ENCODE measurements around the gene GALNT7. TPM values are rescaled to one million over a fixed set of nuclear protein-coding genes. Genes with fewer than 3 reads are reported as not detected.

Gene GALNT7
- total RNA-seq, 4 donors from 2014 or later: 7.6 to 11.4 (median 9.5) TPM

GRCh38 chr4:173130687-173131086 is 37.9 kb upstream of the GALNT7 start:
- no peak for DNase-seq (ENCODE audit: low spot score)
- TF ChIP-seq CTCF (IDR thresholded peaks at IDR 0.05): no peak
- ATAC-seq (ENCODE audit: low FRiP score): no peak

GRCh38 chr4:173134426-173134825 is 34.2 kb upstream of the GALNT7 start:
- ATAC-seq (ENCODE audit: low FRiP score): no peak
- TF ChIP-seq CTCF (IDR thresholded peaks at IDR 0.05): no peak

GRCh38 chr4:173135241-173135847 is 33.3 kb upstream of the GALNT7 start:
- ATAC-seq (ENCODE audit: low FRiP score) (no peak), DNase-seq (ENCODE audit: low spot score) (no peak)
- no peak for TF ChIP-seq CTCF (IDR thresholded peaks at IDR 0.05)

More at GRCh38 chr4:173134426-173134825, 34.2 kb upstream of the GALNT7 start:
- DNase-seq (ENCODE audit: low spot score): no peak

GRCh38 chr4:173138624-173139023 is 30.0 kb upstream of the GALNT7 start:
- ATAC-seq (ENCODE audit: low FRiP score): no peak
- DNase-seq (ENCODE audit: low spot score): no peak
- no peak for TF ChIP-seq CTCF (IDR thresholded peaks at IDR 0.05)

- DNase-seq (ENCODE audit: low spot score): no peak
- no peak for TF ChIP-seq CTCF (IDR thresholded peaks at IDR 0.05)
- no peak for ATAC-seq (ENCODE audit: low FRiP score)
Observed at GRCh38 chr4:173139561-173139960, 29.1 kb upstream of the GALNT7 start.

- DNase-seq (ENCODE audit: low spot score) (no peak), ATAC-seq (ENCODE audit: low FRiP score) (no peak)
- TF ChIP-seq CTCF (IDR thresholded peaks at IDR 0.05): no peak
Observed at GRCh38 chr4:173145131-173145530, 23.5 kb upstream of the GALNT7 start.

- ATAC-seq (ENCODE audit: low FRiP score) (no peak), DNase-seq (ENCODE audit: low spot score) (no peak)
- no peak for TF ChIP-seq CTCF (IDR thresholded peaks at IDR 0.05)
Observed at GRCh38 chr4:173146456-173146855, 22.2 kb upstream of the GALNT7 start.
